Endothelial cell of umbilical vein (primary cell): ENCODE data around the gene PXYLP1. TPM values are rescaled to one million over a fixed set of nuclear protein-coding genes. Genes with fewer than 3 reads are reported as not detected.

Source experiments
- BruUV-seq: library from RNA; stranded (reverse); fragments of 400-500 nt; replicated peaks from 2 replicates; lab custom pipeline; 2021; lab: Mats Ljungman, UMichigan
- CTCF ChIA-PET: fragments of 300-600, 350-600 bp; sonication (Branson Sonifier 250); formaldehyde crosslinking; loops from one replicate; lab custom pipeline; 2021; ENCODE audit warnings: antibody characterized with exemption, inconsistent platforms; lab: Charles Lee
- POLR2A ChIA-PET: fragments of 300-600, 350-600 bp; sonication (Branson Sonifier 250); formaldehyde crosslinking; loops from one replicate; lab custom pipeline; 2021; ENCODE audit warnings: antibody characterized with exemption, inconsistent platforms; lab: Charles Lee
- DNase-seq: peaks from one replicate; pipeline ENCODE4 v3.0.0-alpha.2; 2011; ENCODE audit warnings: low read depth, low spot score
- FAIRE-seq: peaks from 2 replicates; lab custom pipeline; 2011; peaks lifted over from hg19 to GRCh38; lab: Jason Lieb, UNC
- H2AFZ ChIP-seq: 2 replicates; pipeline ENCODE4 v1.6.0; 2012; ENCODE audit warnings: low read depth, low read length, control low read depth, inconsistent platforms
- H3K27ac ChIP-seq: 2 replicates; pipeline ENCODE4 v1.5.1; 2011; ENCODE audit warnings: low read depth, mild to moderate bottlenecking, control low read depth, low read length, moderate library complexity; ENCODE audit not compliant: insufficient read depth
- H3K27me3 ChIP-seq, 2 experiments: 2 replicates each; pipeline versions ENCODE4 v1.6.0 to v1.6.1; 2011; ENCODE audit warnings: low read length in 2 of 2, mixed read lengths in 1 of 2; ENCODE audit not compliant: control insufficient read depth in 2 of 2, insufficient read depth in 2 of 2
- H3K36me3 ChIP-seq, 2 experiments: 2 replicates in 1 of 2; 3 replicates in 1 of 2; pipeline ENCODE4 v1.5.1; 2011; ENCODE audit warnings: low read length in 2 of 2, mild to moderate bottlenecking in 1 of 2, moderate library complexity in 1 of 2; ENCODE audit not compliant: control insufficient read depth in 2 of 2, insufficient read depth in 2 of 2; ENCODE audit errors: extremely low read depth in 1 of 2
- H3K4me1 ChIP-seq: 3 replicates; pipeline ENCODE4 v1.5.1; 2011; ENCODE audit warnings: mild to moderate bottlenecking, low read length; ENCODE audit not compliant: control insufficient read depth, insufficient read depth; ENCODE audit errors: extremely low read depth
- H3K4me2 ChIP-seq: 2 replicates; pipeline ENCODE4 v1.6.1; 2011; ENCODE audit warnings: low read length, control low read depth, mixed read lengths; ENCODE audit not compliant: insufficient read depth
- H3K4me3 ChIP-seq, 3 experiments: fragments of 200-600 bp in 1 of 3; sonication (generic), shearing (Covaris generic) in 1 of 3; replicated peaks in 1 of 3; 2 replicates each; pipeline ENCODE4 v1.5.1; 2011 to 2016; ENCODE audit warnings: control low read depth in 3 of 3, low read length in 3 of 3, mild to moderate bottlenecking in 2 of 3, inconsistent platforms in 1 of 3, low read depth in 1 of 3, moderate library complexity in 1 of 3; ENCODE audit not compliant: insufficient read depth in 1 of 3
- H3K79me2 ChIP-seq: 2 replicates; pipeline ENCODE4 v1.6.0; 2012; ENCODE audit warnings: low read length, inconsistent platforms; ENCODE audit not compliant: control insufficient read depth, insufficient read depth
- H3K9ac ChIP-seq: replicated peaks from 2 replicates; pipeline ENCODE3; 2011; ENCODE audit warnings: low read length, control low read depth; ENCODE audit not compliant: insufficient read depth; ENCODE audit errors: extremely low read depth
- H3K9me1 ChIP-seq: replicated peaks from 3 replicates; pipeline ENCODE4 v1.6.0; 2011; ENCODE audit warnings: mild to moderate bottlenecking, low read length; ENCODE audit not compliant: control insufficient read depth, insufficient read depth; ENCODE audit errors: extremely low read depth
- H3K9me3 ChIP-seq: replicated peaks from 2 replicates; pipeline ENCODE4 v1.5.1; 2012; ENCODE audit warnings: low read length, inconsistent platforms; ENCODE audit not compliant: control insufficient read depth, insufficient read depth
- H4K20me1 ChIP-seq: replicated peaks from 2 replicates; pipeline ENCODE3; 2011; ENCODE audit warnings: mild to moderate bottlenecking, low read length; ENCODE audit not compliant: control insufficient read depth, insufficient read depth; ENCODE audit errors: extremely low read depth
- EZH2 ChIP-seq: IDR thresholded peaks from 2 replicates; pipeline ENCODE4 v1.6.1; 2012; ENCODE audit warnings: borderline replicate concordance, low read depth, mild to moderate bottlenecking, moderate library complexity, low read length, inconsistent platforms; ENCODE audit not compliant: severe bottlenecking
- POLR2AphosphoS5 ChIP-seq: IDR thresholded peaks from 2 replicates; pipeline ENCODE4 v1.6.1; 2012; ENCODE audit warnings: low read depth, mild to moderate bottlenecking, control low read depth, low read length, moderate library complexity; ENCODE audit not compliant: insufficient read depth
- dilution Hi-C: fragments of 300-500 bp; cut with MboI; formaldehyde crosslinking; loops from one replicate; pipeline ENCODE4 v1.15.0; 2019; ENCODE audit warnings: low sequenced_read_pairs; ENCODE audit not compliant: extremely low pct_ligation_motif_present
- intact Hi-C: fragments of 100-400 bp; cut with micrococcal nuclease; formaldehyde crosslinking; loops from one replicate; pipeline ENCODE4 v1.10.0; 2022
- polyA plus RNA-seq, 4 experiments: library from polyadenylated mRNA; depleted of rRNA in 3 of 4; stranded (reverse) in 3 of 4; unstranded in 1 of 4; fragments of >200 nt; gene quantifications; 2 replicates each; pipeline versions ENCODE4 v1.2.1 to v1.2.3, GENCODE V29; 2011 to 2012; ENCODE audit warnings: missing spikeins in 1 of 4
- total RNA-seq: library from RNA; stranded (reverse); gene quantifications from 2 replicates; pipeline ENCODE4 v1.2.3, GENCODE V29; 2021
- TF ChIP-seq, protein P1 (sequence below): IDR thresholded peaks from 2 replicates; pipeline ENCODE4 v1.6.1; 2011; ENCODE audit not compliant: insufficient read depth, insufficient read length
- TF ChIP-seq, protein P2 (sequence below), 2 donors: IDR thresholded peaks; 1 replicate in 1 of 2; 2 replicates in 1 of 2; pipeline ENCODE4 v1.5.1; 2011; ENCODE audit warnings: low read length in 2 of 2, mild to moderate bottlenecking in 2 of 2, moderate library complexity in 2 of 2, control low read depth in 1 of 2, inconsistent platforms in 1 of 2, low read depth in 1 of 2; ENCODE audit not compliant: insufficient read depth in 1 of 2; ENCODE audit errors: extremely low read depth in 1 of 2

Gene PXYLP1
- total and polyA plus RNA-seq, 2 donors (not counting 3 experiments of a cell fraction or from before 2014, with no cell fraction given): 0.84 to 1.7 TPM

DNA sequence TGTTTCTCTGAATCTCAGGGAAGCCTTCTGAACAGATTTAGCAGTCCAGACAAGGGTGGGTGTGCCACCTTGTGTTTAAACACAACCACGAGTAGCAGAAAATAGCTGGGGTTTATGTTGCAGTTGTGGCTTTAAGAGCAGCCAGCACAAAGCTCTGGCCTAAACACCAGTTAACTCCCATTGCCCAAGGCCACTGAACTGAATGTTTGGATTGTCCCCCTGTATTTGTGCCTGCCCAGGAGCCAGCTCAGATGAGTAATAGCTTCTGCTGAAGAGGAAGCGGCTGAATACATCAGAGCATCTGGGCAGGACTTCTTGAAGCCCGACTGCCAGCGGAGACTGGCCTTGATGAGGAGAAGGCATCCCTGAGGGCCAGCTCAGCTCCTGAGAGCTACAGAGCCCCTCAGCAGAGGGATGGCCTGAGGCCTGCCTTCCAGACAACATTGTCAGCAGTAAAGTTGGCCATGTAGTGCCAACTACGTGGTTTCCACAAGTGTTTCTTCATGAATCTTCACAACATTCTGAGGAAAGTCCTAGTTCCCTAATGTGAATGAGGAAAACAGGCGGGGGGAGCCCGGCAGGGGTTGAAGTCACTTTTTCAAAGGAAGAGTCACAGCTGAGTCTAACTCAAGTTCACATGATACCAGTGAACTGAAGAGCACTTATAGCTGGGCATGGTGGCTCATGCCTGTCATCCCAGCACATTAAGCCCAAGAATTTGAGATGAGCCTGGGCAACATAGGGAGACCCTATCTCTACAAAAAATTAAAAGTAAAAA, 70.9 kb downstream of the PXYLP1 start:
- no peaks in the 10 kb centered on the region for H3K9me1 ChIP-seq
- intact Hi-C loops: loop anchor here (1.0 to 10.0 kb wide), 3 partner anchors 150 to 342 kb away; no protein-coding TSS in a partner anchor
- BruUV-seq: no TSS peak
- FAIRE-seq: no peak
- no peaks in the 10 kb centered on the region for H3K4me1 ChIP-seq
- no peak overlapping the region for H2AFZ ChIP-seq
- dilution Hi-C loops: no loop called here
- H3K79me2 ChIP-seq: no peaks in the 10 kb centered on the region
- H3K9me3 ChIP-seq: no peaks in the 10 kb centered on the region
- no peaks in the 10 kb centered on the region for H4K20me1 ChIP-seq
- no peak overlapping the region for H3K27ac ChIP-seq
- H3K4me2 ChIP-seq: no peak overlapping the region
- ChIA-PET CTCF (interaction anchor here (0.8 to 10.4 kb wide), 16 partner anchors 8 to 262 kb away, joined by 3 to 351 read pairs (median 8); partner anchors contain the start of gene PXYLP1), POLR2A (no interaction called here)
- no peak for DNase-seq
- peaks cover 0 to 6% of the 10 kb centered on the region in 2 experiments for H3K27me3 ChIP-seq
- no peak overlapping the region for H3K9ac ChIP-seq
- no peak overlapping the region for H3K4me3 ChIP-seq
- H3K36me3 ChIP-seq: no peaks in the 10 kb centered on the region
- TF ChIP-seq POLR2AphosphoS5: no peak
- TF ChIP-seq, protein P1, sequence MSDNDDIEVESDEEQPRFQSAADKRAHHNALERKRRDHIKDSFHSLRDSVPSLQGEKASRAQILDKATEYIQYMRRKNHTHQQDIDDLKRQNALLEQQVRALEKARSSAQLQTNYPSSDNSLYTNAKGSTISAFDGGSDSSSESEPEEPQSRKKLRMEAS: no peak

GRCh38 chr3:141303481-141304223, 72.0 kb downstream of the PXYLP1 start:
- BruUV-seq: no TSS peak
- H3K27ac ChIP-seq: no peak overlapping the region
- no peaks in the 10 kb centered on the region for H3K79me2 ChIP-seq
- no peaks in the 10 kb centered on the region for H3K9me1 ChIP-seq
- H3K9me3 ChIP-seq: no peaks in the 10 kb centered on the region
- dilution Hi-C loops (no loop called here), intact Hi-C loops (loop anchor here (1.0 to 10.0 kb wide), 3 partner anchors 149 to 341 kb away; no protein-coding TSS in a partner anchor)
- H3K27me3 ChIP-seq: peaks cover 0 to 6% of the 10 kb centered on the region in 2 experiments
- no peaks in the 10 kb centered on the region for H3K4me1 ChIP-seq
- ChIA-PET POLR2A (interaction anchor here (0.6 kb wide), 1 partner anchor 149 kb away, joined by 7 read pairs; no protein-coding TSS in a partner anchor), CTCF (interaction anchor here (0.6 to 10.4 kb wide), 21 partner anchors 8 to 257 kb away, joined by 3 to 351 read pairs (median 6); partner anchors contain the start of gene PXYLP1)
- H3K36me3 ChIP-seq: no peaks in the 10 kb centered on the region
- no peak overlapping the region for H2AFZ ChIP-seq
- TF ChIP-seq, protein P2, sequence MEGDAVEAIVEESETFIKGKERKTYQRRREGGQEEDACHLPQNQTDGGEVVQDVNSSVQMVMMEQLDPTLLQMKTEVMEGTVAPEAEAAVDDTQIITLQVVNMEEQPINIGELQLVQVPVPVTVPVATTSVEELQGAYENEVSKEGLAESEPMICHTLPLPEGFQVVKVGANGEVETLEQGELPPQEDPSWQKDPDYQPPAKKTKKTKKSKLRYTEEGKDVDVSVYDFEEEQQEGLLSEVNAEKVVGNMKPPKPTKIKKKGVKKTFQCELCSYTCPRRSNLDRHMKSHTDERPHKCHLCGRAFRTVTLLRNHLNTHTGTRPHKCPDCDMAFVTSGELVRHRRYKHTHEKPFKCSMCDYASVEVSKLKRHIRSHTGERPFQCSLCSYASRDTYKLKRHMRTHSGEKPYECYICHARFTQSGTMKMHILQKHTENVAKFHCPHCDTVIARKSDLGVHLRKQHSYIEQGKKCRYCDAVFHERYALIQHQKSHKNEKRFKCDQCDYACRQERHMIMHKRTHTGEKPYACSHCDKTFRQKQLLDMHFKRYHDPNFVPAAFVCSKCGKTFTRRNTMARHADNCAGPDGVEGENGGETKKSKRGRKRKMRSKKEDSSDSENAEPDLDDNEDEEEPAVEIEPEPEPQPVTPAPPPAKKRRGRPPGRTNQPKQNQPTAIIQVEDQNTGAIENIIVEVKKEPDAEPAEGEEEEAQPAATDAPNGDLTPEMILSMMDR (IDR thresholded peaks at IDR 0.05; ENCODE audit: extremely low read depth in 1 of 2, insufficient read depth in 1 of 2, low read depth in 1 of 2, low read length in 2 of 2): peak; percentile 53 to 68
- TF ChIP-seq EZH2: no peak
- no peak overlapping the region for H3K4me3 ChIP-seq
- no peak overlapping the region for H3K4me2 ChIP-seq
- DNase-seq: peak; percentile 86
- FAIRE-seq: peak; percentile 88
- no peaks in the 10 kb centered on the region for H4K20me1 ChIP-seq
- no peak overlapping the region for H3K9ac ChIP-seq
